Stimulated activated effector memory CD8-positive, alpha-beta T cell treated with anti-CD3 and anti-CD28 coated beads, Interleukin-12 subunit alpha, Interleukin-12 subunit beta, amount 100 ng/mL, for 72 hours (primary cell): Measurements from ENCODE around the gene EPHA8.

Experiments used
- ATAC-seq: fragments of 150-1000 bp; cut with Tn5 transposase; 2 replicates; pipeline ENCODE4 v1.10.0; 2021
- DNase-seq, 2 donors: peaks; one replicate each; pipeline ENCODE4 v3.0.0; 2021 to 2022; ENCODE audit warnings: low spot score in 2 of 2
- H3K27ac Mint-ChIP-seq: one replicate; pipeline ENCODE4 v1.8.0; 2022; ENCODE audit warnings: mild to moderate bottlenecking, mixed read lengths
- H3K36me3 Mint-ChIP-seq: one replicate; pipeline ENCODE4 v1.8.0; 2022; ENCODE audit warnings: mild to moderate bottlenecking, mixed read lengths
- H3K4me1 Mint-ChIP-seq: one replicate; pipeline ENCODE4 v1.8.0; 2022; ENCODE audit warnings: mixed read lengths
- H3K4me3 Mint-ChIP-seq: one replicate; pipeline ENCODE4 v1.8.0; 2022; ENCODE audit warnings: mild to moderate bottlenecking, mixed read lengths
- H3K9me3 Mint-ChIP-seq: one replicate; pipeline ENCODE4 v1.8.0; 2022; ENCODE audit warnings: mixed read lengths

The EPHA8 gene

DNA sequence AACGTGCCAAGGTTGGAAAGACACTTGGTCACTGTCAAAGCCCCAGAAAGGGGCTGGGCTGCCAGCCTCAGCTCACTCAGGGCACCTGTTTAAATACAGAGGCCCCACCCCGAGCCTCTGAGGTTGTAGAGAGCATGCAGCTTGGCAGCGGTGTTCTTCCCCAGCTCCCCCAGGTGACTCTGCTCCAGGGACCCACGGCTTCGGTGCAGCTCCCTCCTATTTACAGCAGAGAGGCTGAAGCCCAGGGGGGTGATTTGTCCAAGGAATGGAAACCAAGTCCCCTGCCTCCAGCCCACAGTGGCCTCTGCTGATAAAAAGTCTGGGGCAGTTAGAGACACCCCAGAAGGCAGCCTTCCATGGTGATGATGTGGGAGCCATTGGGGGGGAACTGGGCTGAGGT is 64.0 kb downstream of the EPHA8 start:
- H3K4me3 Mint-ChIP-seq: no peak overlapping the region
- H3K36me3 Mint-ChIP-seq: no peaks in the 10 kb centered on the region
- H3K4me1 Mint-ChIP-seq: no peaks in the 10 kb centered on the region
- DNase-seq (no peak), ATAC-seq (no peak)
- no peak overlapping the region for H3K27ac Mint-ChIP-seq
- no peaks in the 10 kb centered on the region for H3K9me3 Mint-ChIP-seq

- no peaks in the 10 kb centered on the region for H3K36me3 Mint-ChIP-seq
- no peak overlapping the region for H3K4me3 Mint-ChIP-seq
- DNase-seq (no peak), ATAC-seq (no peak)
- no peak overlapping the region for H3K27ac Mint-ChIP-seq
- no peaks in the 10 kb centered on the region for H3K9me3 Mint-ChIP-seq
- peaks cover 2% of the 10 kb centered on the region for H3K4me1 Mint-ChIP-seq
Measured at GRCh38 chr1:22628698-22629444, 65.6 kb downstream of the EPHA8 start.

DNA sequence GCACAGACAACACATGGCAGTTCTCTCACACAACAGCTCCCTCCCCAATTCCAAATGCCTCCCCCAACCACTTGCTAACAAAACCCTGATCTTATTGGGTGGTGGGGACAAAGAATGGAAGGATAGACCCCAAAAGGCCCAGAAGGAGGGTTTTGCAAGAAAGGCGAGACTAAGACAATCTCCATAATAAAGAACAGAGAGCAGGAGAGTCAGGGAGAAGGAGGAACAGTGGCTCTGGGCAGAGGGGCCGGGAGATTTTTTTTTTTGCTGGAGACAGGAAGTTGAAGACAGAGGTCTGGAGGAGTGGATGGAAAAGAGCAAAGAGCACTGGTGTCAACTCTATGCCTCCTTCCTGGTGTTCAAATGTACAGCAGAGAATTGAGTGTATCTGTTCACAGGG is 66.6 kb downstream of the EPHA8 start:
- Mint-ChIP-seq H3K36me3 (no peaks in the 10 kb centered on the region), H3K4me1 (peaks cover 4% of the 10 kb centered on the region), H3K9me3 (no peaks in the 10 kb centered on the region), H3K27ac (no peak overlapping the region), H3K4me3 (no peak overlapping the region)
- DNase-seq: no peak
- ATAC-seq: no peak

DNA sequence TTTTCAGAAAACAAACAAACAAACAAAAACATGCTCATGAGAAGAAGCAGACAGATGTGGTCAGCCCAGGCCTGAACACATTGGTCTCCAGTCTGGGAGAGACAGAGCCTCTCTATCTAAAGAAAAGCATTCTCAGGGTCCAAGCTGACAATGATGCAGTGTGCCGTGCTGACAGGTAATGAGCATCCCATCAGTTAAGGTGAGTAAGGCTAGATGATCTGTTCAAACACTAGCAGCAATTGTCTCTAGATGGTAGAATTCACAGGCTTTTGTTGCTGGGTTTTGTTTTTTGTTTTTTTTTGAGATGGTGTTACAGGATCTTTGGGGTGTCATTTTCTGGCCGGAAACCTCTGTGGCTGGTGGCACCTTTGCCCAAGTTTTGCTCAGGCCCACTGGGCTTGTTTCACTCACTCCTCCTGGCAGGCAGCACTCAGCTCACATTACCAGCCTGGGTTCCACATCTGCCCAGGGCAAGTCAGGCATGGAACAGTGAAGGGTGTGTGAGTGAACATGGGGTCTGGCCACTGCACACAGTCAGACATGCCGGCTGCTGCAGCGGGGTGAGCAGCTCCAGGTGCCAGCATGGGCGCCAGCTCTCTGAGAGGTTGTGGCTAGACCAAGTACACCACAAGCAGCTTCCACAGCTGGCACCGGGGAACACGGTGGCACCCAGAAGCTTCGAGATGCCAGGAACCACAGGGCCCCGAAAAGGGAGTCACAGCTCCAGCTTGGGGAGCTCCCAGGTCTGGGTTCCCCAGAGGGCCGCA is 70.6 kb downstream of the EPHA8 start:
- no peaks in the 10 kb centered on the region for H3K9me3 Mint-ChIP-seq
- peaks cover 4% of the 10 kb centered on the region for H3K4me1 Mint-ChIP-seq
- no peak overlapping the region for H3K27ac Mint-ChIP-seq
- H3K36me3 Mint-ChIP-seq: no peaks in the 10 kb centered on the region
- no peak for ATAC-seq
- no peak for DNase-seq
- no peak overlapping the region for H3K4me3 Mint-ChIP-seq

DNA sequence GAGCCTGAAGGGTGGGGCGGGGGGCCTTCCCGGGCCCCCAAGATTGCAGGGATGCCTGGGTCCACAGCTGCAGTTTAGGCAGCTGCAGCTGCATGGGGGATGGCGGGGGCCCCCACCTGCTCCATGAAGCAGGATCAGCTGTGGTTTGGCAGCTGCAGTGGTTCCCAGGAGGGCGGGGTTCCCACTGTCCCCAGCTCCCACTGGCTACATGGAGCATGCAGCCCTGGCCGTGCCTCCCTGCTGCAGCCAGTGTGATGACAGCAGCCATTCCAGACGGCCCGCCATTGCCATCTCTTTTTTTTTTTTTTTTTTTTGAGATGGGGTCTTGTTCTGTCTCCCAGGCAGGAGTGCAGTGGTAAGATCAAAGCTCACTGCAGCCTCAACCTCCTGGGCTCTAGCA is 72.1 kb downstream of the EPHA8 start:
- DNase-seq (no peak), ATAC-seq (no peak)
- Mint-ChIP-seq H3K36me3 (no peaks in the 10 kb centered on the region), H3K4me1 (peaks cover 4% of the 10 kb centered on the region), H3K27ac (no peak overlapping the region), H3K9me3 (no peaks in the 10 kb centered on the region), H3K4me3 (no peak overlapping the region)

DNA sequence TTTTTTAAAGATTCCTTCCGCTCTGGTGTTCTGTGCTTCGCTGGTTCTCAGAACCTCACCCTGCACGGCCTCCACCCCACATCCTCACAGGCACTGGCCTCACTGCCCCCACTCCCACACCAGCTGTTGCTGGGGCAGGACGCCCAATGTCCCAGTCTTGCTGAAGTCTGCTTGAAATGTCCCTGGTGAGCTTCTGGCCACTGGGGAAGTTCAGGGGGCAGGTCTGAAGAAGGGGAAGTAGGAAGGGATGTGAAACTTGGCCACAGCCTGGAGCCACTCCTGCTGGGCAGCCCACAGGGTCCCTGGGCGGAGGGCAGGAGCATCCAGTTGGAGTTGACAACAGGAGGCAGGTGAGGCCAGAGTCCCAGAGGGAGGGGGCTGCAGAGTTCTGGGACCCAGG is 73.1 kb downstream of the EPHA8 start, which contains the start of gene C1QA:
TSS of gene C1QA (plus strand) at position 276 of the 400 bp plus-strand sequence. CDS start 989 bp downstream, outside the sequence.
- DNase-seq (no peak), ATAC-seq (no peak)
- Mint-ChIP-seq H3K27ac (no peak within 1 kb of the TSS), H3K4me3 (no peak within 1 kb of the TSS), H3K36me3 (no peaks in the 10 kb centered on the region), H3K4me1 (peaks cover 4% of the 10 kb centered on the region), H3K9me3 (no peaks in the 10 kb centered on the region)

GRCh38 chr1:22636927-22637326 is 73.6 kb downstream of the EPHA8 start:
- DNase-seq: no peak
- no peak for ATAC-seq
- H3K36me3 Mint-ChIP-seq: no peaks in the 10 kb centered on the region
- H3K27ac Mint-ChIP-seq: no peak overlapping the region
- peaks cover 4% of the 10 kb centered on the region for H3K4me1 Mint-ChIP-seq
- H3K4me3 Mint-ChIP-seq: no peak overlapping the region
- H3K9me3 Mint-ChIP-seq: no peaks in the 10 kb centered on the region

DNA sequence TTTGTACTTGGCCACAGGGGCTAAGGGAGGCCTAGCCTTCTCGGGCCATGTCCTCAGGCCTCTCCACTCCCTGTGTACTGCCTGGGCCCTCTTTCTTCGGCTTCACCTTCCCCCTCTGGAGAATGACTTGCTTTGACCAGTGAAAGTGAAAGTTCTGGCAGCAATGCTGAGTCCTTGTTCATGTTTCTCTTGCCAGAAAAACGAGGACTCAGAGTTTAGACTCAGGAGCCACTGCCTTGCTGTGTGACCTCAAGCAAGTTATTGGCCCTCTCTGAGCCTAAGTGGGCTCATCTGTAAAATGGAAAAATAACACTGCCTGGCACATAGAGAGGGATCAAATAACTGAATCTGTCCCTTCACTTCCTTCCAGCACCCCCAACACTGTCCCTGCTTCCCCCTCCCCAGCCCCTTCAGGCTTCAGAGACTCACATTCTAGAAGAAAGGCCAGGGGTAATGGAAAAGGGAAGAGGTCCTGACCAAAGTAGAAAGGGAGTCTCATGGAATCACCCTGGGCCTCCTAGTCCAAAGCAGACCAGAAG is 74.7 kb downstream of the EPHA8 start:
- ATAC-seq: no peak
- peaks cover 4% of the 10 kb centered on the region for H3K4me1 Mint-ChIP-seq
- no peaks in the 10 kb centered on the region for H3K9me3 Mint-ChIP-seq
- H3K27ac Mint-ChIP-seq: no peak overlapping the region
- DNase-seq: no peak
- no peaks in the 10 kb centered on the region for H3K36me3 Mint-ChIP-seq
- H3K4me3 Mint-ChIP-seq: no peak overlapping the region

- ATAC-seq (no peak), DNase-seq (no peak)
- Mint-ChIP-seq H3K36me3 (no peaks in the 10 kb centered on the region), H3K4me3 (no peak overlapping the region), H3K9me3 (no peaks in the 10 kb centered on the region), H3K27ac (no peak overlapping the region), H3K4me1 (peaks cover 4% of the 10 kb centered on the region)
Measured at GRCh38 chr1:22638476-22639234, 75.4 kb downstream of the EPHA8 start.

DNA sequence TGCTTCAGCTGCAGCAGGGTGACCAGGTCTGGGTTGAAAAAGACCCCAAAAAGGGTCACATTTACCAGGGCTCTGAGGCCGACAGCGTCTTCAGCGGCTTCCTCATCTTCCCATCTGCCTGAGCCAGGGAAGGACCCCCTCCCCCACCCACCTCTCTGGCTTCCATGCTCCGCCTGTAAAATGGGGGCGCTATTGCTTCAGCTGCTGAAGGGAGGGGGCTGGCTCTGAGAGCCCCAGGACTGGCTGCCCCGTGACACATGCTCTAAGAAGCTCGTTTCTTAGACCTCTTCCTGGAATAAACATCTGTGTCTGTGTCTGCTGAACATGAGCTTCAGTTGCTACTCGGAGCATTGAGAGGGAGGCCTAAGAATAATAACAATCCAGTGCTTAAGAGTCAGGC is 76.0 kb downstream of the EPHA8 start:
- H3K9me3 Mint-ChIP-seq: no peaks in the 10 kb centered on the region
- no peaks in the 10 kb centered on the region for H3K36me3 Mint-ChIP-seq
- H3K27ac Mint-ChIP-seq: no peak overlapping the region
- ATAC-seq: no peak
- H3K4me3 Mint-ChIP-seq: no peak overlapping the region
- no peak for DNase-seq
- H3K4me1 Mint-ChIP-seq: no peaks in the 10 kb centered on the region

GRCh38 chr1:22641247-22641646 is 78.0 kb downstream of the EPHA8 start:
- Mint-ChIP-seq H3K4me1 (no peaks in the 10 kb centered on the region), H3K4me3 (no peak overlapping the region), H3K27ac (no peak overlapping the region), H3K36me3 (no peaks in the 10 kb centered on the region), H3K9me3 (no peaks in the 10 kb centered on the region)
- ATAC-seq (no peak), DNase-seq (no peak)

GRCh38 chr1:22641906-22642636 is 78.8 kb downstream of the EPHA8 start:
- H3K27ac Mint-ChIP-seq: no peak overlapping the region

DNA sequence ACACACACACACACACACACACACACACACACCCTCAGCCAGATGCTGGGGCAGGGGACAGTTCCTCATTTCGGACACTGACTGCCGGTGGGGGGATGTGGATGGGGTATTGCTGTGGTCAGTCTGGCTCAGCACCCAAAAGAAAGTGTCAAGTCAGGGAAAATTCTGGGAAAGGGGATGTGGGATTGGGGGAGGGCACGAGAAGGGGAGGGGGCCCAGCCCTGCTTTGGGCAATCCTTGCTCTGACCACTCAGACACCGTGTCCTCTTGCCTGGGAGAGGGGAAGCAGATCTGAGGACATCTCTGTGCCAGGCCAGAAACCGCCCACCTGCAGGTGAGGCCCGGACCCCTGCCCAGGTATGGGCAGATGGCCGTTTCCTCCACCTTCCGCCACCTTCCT is 80.1 kb downstream of the EPHA8 start, which contains the start of gene C1QC:
TSS of gene C1QC (plus strand) at position 253 of the 400 bp plus-strand sequence. CDS start 391 bp downstream, outside the sequence.
- Mint-ChIP-seq H3K9me3 (no peaks in the 10 kb centered on the region), H3K4me1 (no peaks in the 10 kb centered on the region)

More at GRCh38 chr1:22641906-22642636, 78.8 kb downstream of the EPHA8 start:
- H3K36me3 Mint-ChIP-seq: no peaks in the 10 kb centered on the region
- ATAC-seq: peak; percentile 69
- H3K4me1 Mint-ChIP-seq: no peaks in the 10 kb centered on the region
- H3K9me3 Mint-ChIP-seq: no peaks in the 10 kb centered on the region
- no peak overlapping the region for H3K4me3 Mint-ChIP-seq
- DNase-seq: peak; percentile 63 to 84

DNA sequence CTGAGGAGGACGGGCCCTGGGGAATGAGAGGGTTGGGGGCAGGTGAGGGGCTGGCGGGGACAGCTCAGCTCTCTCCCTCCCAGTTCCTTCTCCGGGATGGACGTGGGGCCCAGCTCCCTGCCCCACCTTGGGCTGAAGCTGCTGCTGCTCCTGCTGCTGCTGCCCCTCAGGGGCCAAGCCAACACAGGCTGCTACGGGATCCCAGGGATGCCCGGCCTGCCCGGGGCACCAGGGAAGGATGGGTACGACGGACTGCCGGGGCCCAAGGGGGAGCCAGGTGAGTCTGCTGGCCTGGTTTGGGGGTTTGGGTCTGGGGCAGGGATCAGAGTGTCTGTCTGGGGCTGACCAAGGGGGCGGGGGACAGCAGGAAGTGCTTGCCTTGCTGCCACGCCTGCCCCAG is 80.6 kb downstream of the EPHA8 start:
- ATAC-seq: no peak
- no peaks in the 10 kb centered on the region for H3K36me3 Mint-ChIP-seq
- H3K27ac Mint-ChIP-seq: no peak overlapping the region

More for the DNA sequence above, 80.1 kb downstream of the EPHA8 start, which contains the start of gene C1QC:
- Mint-ChIP-seq H3K4me3 (no peak within 1 kb of the TSS), H3K27ac (no peak within 1 kb of the TSS), H3K36me3 (no peaks in the 10 kb centered on the region)
- DNase-seq: no peak
- no peak for ATAC-seq

More for the DNA sequence above, 80.6 kb downstream of the EPHA8 start:
- Mint-ChIP-seq H3K4me1 (no peaks in the 10 kb centered on the region), H3K4me3 (no peak overlapping the region), H3K9me3 (no peaks in the 10 kb centered on the region)
- DNase-seq: no peak
